ENCODE results near the gene SCN5A.

Gene SCN5A

DNA sequence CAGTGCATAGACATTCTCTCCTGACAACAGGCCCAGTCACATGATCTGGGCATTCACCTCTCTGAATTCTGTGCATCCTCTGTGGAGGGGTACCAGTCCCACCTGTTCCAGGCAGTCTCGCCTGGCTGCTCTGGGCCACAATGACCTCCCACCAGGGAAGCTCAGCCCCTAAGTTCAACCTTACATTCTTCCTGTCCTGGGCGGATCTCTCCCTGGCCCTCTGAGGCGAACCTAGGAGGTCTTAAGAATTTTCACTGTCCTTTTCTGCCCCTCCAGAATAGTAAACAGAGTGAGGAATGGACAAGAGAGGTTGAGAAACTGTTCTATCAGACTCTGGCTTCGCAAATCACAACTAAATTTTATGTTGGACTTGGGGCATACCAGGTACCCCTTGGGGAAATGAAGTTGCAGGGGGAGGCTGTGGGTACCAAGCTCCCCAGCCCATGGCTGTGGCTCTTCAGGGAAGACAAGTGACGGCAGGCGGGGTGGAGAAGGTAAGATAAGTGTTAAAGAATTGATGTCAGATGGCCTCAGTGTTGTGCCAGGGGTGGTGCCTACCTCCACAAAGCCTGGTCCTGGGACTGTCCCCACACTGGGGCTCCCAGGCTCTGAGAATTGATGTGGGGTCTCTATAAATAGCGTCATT, 5.3 kb downstream of the SCN5A start:
- TF ChIP-seq CTCF (IDR thresholded peaks at IDR 0.05; ENCODE audit: borderline replicate concordance, insufficient read depth, low read depth, low read length) = no peak
- H3K4me3 ChIP-seq (ENCODE audit: low read depth, low read length) = no peak overlapping the region

GRCh38 chr3:38643592-38643991, 5.9 kb downstream of the SCN5A start:
- H3K4me3 ChIP-seq (ENCODE audit: low read depth, low read length) = no peak overlapping the region
- no peak for TF ChIP-seq CTCF (IDR thresholded peaks at IDR 0.05; ENCODE audit: borderline replicate concordance, insufficient read depth, low read depth, low read length)

GRCh38 chr3:38643090-38643489, 6.4 kb downstream of the SCN5A start:
- no peak for TF ChIP-seq CTCF (IDR thresholded peaks at IDR 0.05; ENCODE audit: borderline replicate concordance, insufficient read depth, low read depth, low read length)
- no peak overlapping the region for H3K4me3 ChIP-seq (ENCODE audit: low read depth, low read length)

- no peak for TF ChIP-seq CTCF (IDR thresholded peaks at IDR 0.05; ENCODE audit: borderline replicate concordance, insufficient read depth, low read depth, low read length)
- no peak overlapping the region for H3K4me3 ChIP-seq (ENCODE audit: low read depth, low read length)
Measured at GRCh38 chr3:38641461-38642110, 7.9 kb downstream of the SCN5A start.

DNA sequence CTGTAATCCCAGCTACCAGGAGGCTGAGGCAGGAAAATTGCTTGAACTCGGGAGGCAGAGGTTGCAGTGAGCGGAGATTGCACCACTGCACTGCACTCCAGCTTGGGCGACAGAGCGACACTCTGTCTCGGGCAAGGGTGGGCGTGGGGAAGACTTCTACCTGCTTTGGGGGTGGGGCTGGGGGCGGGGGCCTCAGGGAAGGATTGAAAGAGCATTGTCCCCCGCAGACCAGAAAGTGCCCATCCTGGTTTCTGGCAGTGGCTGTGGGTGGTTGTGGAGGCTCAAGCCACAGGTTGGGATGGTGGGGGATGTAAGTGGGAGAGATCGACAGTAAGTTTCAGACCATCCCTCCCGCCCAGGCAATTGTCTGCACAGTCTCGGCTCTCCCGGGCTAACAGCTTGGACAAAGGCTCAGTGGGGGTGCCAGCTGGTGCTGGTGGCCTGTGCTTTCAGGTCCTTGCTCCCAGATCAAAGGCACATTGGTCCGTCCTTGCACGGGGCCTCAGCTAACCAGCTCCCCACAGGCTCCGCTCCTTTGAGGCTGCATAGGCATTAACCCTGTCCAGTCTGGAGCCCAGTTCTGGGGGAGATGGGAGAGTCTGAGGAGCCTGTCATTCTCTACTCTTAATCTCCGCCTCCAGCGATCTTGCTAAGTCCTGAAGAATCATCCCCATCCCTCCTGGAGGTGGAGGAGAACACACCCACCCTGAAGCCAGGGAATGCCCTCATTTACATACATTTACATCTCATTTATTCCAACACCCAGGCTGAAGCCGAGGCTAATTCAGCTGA, 8.6 kb downstream of the SCN5A start:
- TF ChIP-seq CTCF (IDR thresholded peaks at IDR 0.05; ENCODE audit: borderline replicate concordance, insufficient read depth, low read depth, low read length) = no peak
- no peak overlapping the region for H3K4me3 ChIP-seq (ENCODE audit: low read depth, low read length)

GRCh38 chr3:38638354-38638753, 11.1 kb downstream of the SCN5A start:
- no peak overlapping the region for H3K4me3 ChIP-seq (ENCODE audit: low read depth, low read length)
- TF ChIP-seq CTCF (IDR thresholded peaks at IDR 0.05; ENCODE audit: borderline replicate concordance, insufficient read depth, low read depth, low read length) = no peak

All from GM12875 (cell line).